OCI-LY7 (cell line): Measurements from ENCODE around the gene PLCG1.

Source experiments
- CTCF ChIP-seq: fragments of 200-600 bp; sonication (generic); conservative IDR thresholded peaks from 2 replicates; pipeline ENCODE4 v1.5.1; 2014; ENCODE audit warnings: mild to moderate bottlenecking, antibody characterized with exemption, low read length, moderate library complexity, mixed read lengths
- EZH2phosphoT487 ChIP-seq: fragments of 200-600 bp; sonication (generic); IDR thresholded peaks from 2 replicates; pipeline ENCODE4 v1.6.1; 2018; ENCODE audit warnings: low read depth, borderline replicate concordance, mild to moderate bottlenecking, mixed run types, antibody characterized with exemption, low read length, moderate library complexity, mixed read lengths

DNA sequence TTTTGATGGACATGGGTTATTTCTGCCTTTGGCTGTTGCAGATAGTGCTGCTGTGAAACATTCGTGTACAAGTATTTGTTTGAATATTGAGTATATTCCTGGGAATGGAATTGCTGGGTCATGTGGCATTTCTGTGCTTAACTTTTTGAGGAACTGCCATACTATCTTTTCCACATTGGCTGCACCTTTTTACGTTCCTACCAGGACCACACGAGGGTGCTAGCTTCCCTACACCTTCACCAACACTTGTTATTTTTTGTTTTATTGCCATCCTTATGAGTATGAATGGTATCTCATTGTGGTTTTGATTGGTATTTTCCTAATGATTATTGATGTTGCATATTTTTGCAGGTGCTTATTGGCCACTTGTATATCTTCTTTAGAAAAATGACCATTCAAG is 47.8 kb upstream of the PLCG1 start:
- TF ChIP-seq CTCF (peak; percentile 52; the same call in 1 of the 2 replicates), EZH2phosphoT487 (no peak)
